ENCODE data around the gene SLC30A3.
A peak's percentile ranks its signal among the peaks of the same experiment; 100 is the strongest.
"Not testable (repeated sequence)": the region's sequence is repeated elsewhere in the genome, so short reads cannot be mapped to it uniquely, and the experiment has no call there.

SLC30A3 gene

GRCh38 chr2:27305516-27305915, 42.7 kb upstream of the SLC30A3 start:
- H3K4me2 ChIP-seq (ENCODE audit: low read length) = no peak overlapping the region

GRCh38 chr2:27304488-27305240, 41.8 kb upstream of the SLC30A3 start:
- H3K4me3 ChIP-seq (ENCODE audit: low read depth, low read length) = no peak overlapping the region
- no peak overlapping the region for H2AFZ ChIP-seq
- no peak for TF ChIP-seq CTCF (IDR thresholded peaks at IDR 0.05)
- no peak overlapping the region for H3K27ac ChIP-seq
- no peak overlapping the region for H3K9ac ChIP-seq
- peaks cover 10% of the 10 kb centered on the region for H3K27me3 ChIP-seq (ENCODE audit: control insufficient read depth, insufficient read depth, low read length)
- no peak overlapping the region for H3K4me2 ChIP-seq (ENCODE audit: low read length)
- peaks cover 8% of the 10 kb centered on the region for H3K4me1 ChIP-seq
- H3K79me2 ChIP-seq = no peaks in the 10 kb centered on the region
- H3K36me3 ChIP-seq (ENCODE audit: control insufficient read depth, insufficient read depth, low read length) = no peaks in the 10 kb centered on the region
- H3K9me3 ChIP-seq (ENCODE audit: control insufficient read depth, low read length) = no peaks in the 10 kb centered on the region

More at GRCh38 chr2:27305516-27305915, 42.7 kb upstream of the SLC30A3 start:
- no peaks in the 10 kb centered on the region for H3K36me3 ChIP-seq (ENCODE audit: control insufficient read depth, insufficient read depth, low read length)
- no peak overlapping the region for H2AFZ ChIP-seq
- no peak overlapping the region for H3K4me3 ChIP-seq (ENCODE audit: low read depth, low read length)
- H3K27me3 ChIP-seq (ENCODE audit: control insufficient read depth, insufficient read depth, low read length) = peaks cover 10% of the 10 kb centered on the region
- no peaks in the 10 kb centered on the region for H3K9me3 ChIP-seq (ENCODE audit: control insufficient read depth, low read length)
- no peak overlapping the region for H3K27ac ChIP-seq
- H3K9ac ChIP-seq = no peak overlapping the region
- H3K4me1 ChIP-seq = peaks cover 8% of the 10 kb centered on the region
- TF ChIP-seq CTCF (IDR thresholded peaks at IDR 0.05) = no peak
- H3K79me2 ChIP-seq = no peaks in the 10 kb centered on the region

GRCh38 chr2:27303093-27304025, 40.5 kb upstream of the SLC30A3 start:
- Histone ChIP-seq H3K27me3 (ENCODE audit: control insufficient read depth, insufficient read depth, low read length) (peaks cover 10% of the 10 kb centered on the region), H3K27ac (no peak overlapping the region), H3K4me1 (peaks cover 8% of the 10 kb centered on the region), H3K4me2 (ENCODE audit: low read length) (peak overlapping the region; percentile 18), H3K4me3 (ENCODE audit: low read depth, low read length) (no peak overlapping the region), H3K9me3 (ENCODE audit: control insufficient read depth, low read length) (no peaks in the 10 kb centered on the region), H3K36me3 (ENCODE audit: control insufficient read depth, insufficient read depth, low read length) (no peaks in the 10 kb centered on the region), H3K9ac (no peak overlapping the region), H2AFZ (peak overlapping the region; percentile 83), H3K79me2 (no peaks in the 10 kb centered on the region)
- TF ChIP-seq CTCF (IDR thresholded peaks at IDR 0.05) = peak; percentile 92

- not testable (repeated sequence) for H3K27me3 ChIP-seq (ENCODE audit: control insufficient read depth, insufficient read depth, low read length)
These were observed 37.8 kb upstream of the SLC30A3 start for GRCh38 chr2:27300606-27301005.

GRCh38 chr2:27298391-27299080, 35.7 kb upstream of the SLC30A3 start:
- no peaks in the 10 kb centered on the region for H3K27me3 ChIP-seq (ENCODE audit: control insufficient read depth, insufficient read depth, low read length)
- H2AFZ ChIP-seq = no peak overlapping the region
- H3K4me3 ChIP-seq (ENCODE audit: low read depth, low read length) = no peak overlapping the region
- H3K4me1 ChIP-seq = peaks cover 2% of the 10 kb centered on the region
- H3K79me2 ChIP-seq = no peaks in the 10 kb centered on the region
- H3K4me2 ChIP-seq (ENCODE audit: low read length) = no peak overlapping the region
- H3K36me3 ChIP-seq (ENCODE audit: control insufficient read depth, insufficient read depth, low read length) = no peaks in the 10 kb centered on the region
- H3K9me3 ChIP-seq (ENCODE audit: control insufficient read depth, low read length) = no peaks in the 10 kb centered on the region
- no peak overlapping the region for H3K27ac ChIP-seq
- TF ChIP-seq CTCF (IDR thresholded peaks at IDR 0.05) = no peak
- H3K9ac ChIP-seq = no peak overlapping the region

More at GRCh38 chr2:27300606-27301005, 37.8 kb upstream of the SLC30A3 start:
- H3K9me3 ChIP-seq (ENCODE audit: control insufficient read depth, low read length); H3K4me1 ChIP-seq; H3K9ac ChIP-seq; H3K36me3 ChIP-seq (ENCODE audit: control insufficient read depth, insufficient read depth, low read length); H3K27ac ChIP-seq; H3K79me2 ChIP-seq; H2AFZ ChIP-seq; H3K4me3 ChIP-seq (ENCODE audit: low read depth, low read length); H3K4me2 ChIP-seq (ENCODE audit: low read length): not testable (repeated sequence)

All from parathyroid adenoma (tissue), 2 donors.